ENCODE data around the gene SLC28A1.

Gene SLC28A1

DNA sequence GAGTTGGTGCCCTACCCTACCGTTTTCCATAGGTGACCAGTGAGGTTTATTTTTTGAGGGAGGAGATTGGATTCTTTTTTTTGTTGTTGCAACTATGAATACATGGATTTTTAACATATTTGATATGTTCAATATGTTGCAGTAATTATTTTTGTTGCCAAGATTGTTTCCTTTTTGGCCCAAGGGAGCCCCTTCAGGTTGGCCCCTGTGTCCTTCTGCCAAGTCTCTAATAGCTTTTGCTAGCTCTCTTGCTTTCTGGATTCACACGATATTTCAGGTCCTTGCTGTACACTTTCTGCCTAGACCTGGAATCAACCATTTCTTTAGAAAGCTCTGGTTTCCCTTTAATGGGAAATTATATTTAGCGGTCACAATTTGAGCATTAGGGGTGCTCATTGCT lies 22.7 kb upstream of the SLC28A1 start:
- no peak for TF ChIP-seq CTCF (IDR thresholded peaks at IDR 0.05; ENCODE audit: low read depth, low read length)
- H3K4me3 ChIP-seq (ENCODE audit: low read depth, low read length): no peak overlapping the region

- H3K4me3 ChIP-seq (ENCODE audit: low read depth, low read length): no peak overlapping the region
- TF ChIP-seq CTCF (IDR thresholded peaks at IDR 0.05; ENCODE audit: low read depth, low read length): peak; percentile 21; the same call in 1 of the 2 replicates
Observed at GRCh38 chr15:84862214-84862975, 22.1 kb upstream of the SLC28A1 start.

DNA sequence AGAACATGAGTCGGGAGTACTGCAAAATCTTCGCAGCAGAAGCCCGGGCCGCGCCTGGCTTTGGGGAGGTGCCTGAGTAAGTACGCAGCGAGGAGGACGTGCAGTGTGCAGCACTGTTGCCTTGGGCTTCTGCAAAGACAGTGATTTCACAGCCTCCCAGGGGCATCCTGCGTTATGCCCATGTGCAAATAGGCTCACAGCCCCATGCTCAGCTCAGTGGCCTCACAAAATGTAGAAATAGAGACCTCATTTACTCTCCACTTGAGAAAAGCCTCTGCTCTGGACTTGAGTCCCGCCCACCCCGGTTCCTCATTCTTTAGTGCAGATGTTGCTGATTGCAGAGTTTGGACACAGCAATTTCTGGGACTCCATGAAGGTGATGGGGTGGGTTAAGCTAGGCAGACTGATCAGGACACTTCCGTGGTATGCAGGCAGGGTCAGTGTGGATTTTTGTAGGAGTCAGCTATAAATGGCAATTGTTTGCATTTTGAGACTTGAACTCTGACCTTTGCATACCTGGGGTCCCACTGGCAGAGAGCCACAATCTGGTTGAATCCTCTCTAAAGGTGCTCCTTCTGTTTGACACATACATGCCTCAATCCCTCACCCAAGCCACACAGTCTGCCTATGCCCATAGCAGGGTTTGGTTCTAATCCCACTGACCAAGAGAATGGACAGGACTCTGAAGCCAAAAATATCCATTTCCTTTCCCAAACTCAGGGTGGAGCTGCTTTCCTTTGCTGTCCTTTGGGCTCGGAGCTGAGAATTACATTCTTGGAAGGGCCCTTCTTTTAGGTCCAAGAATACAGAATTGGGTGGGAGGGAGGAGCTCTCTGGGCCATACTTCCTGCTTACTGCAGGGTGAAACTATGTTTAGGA lies 20.7 kb upstream of the SLC28A1 start:
- no peak overlapping the region for H3K4me3 ChIP-seq (ENCODE audit: low read depth, low read length)
- TF ChIP-seq CTCF (IDR thresholded peaks at IDR 0.05; ENCODE audit: low read depth, low read length): no peak

GRCh38 chr15:84864444-84864795 lies 20.0 kb upstream of the SLC28A1 start:
- TF ChIP-seq CTCF (IDR thresholded peaks at IDR 0.05; ENCODE audit: low read depth, low read length): no peak
- H3K4me3 ChIP-seq (ENCODE audit: low read depth, low read length): no peak overlapping the region

DNA sequence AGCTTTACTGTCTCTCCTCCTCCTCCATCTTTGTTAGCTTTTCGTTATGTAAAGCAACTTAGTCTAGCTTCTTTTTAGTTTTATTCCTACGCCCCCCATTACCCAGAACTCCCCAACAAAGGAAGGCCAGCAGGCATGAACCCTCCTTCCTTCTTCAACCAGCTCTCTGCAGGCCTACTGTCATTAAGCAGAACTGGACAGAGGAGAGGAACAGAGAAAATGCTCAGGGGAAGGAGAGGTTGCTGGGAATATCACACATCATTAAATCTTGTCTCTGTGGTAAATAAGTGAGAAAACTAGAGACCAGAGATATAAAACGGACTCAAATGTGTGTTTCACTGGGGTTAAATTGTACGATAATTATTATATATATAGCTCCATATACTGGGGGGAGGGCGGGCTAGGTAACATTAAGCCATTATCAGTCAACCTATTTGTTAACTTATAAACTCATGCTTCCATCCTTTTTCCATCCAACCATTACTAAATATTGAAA lies 19.3 kb upstream of the SLC28A1 start:
- no peak for TF ChIP-seq CTCF (IDR thresholded peaks at IDR 0.05; ENCODE audit: low read depth, low read length)
- H3K4me3 ChIP-seq (ENCODE audit: low read depth, low read length): no peak overlapping the region

GRCh38 chr15:84868037-84868880 lies 16.2 kb upstream of the SLC28A1 start:
- TF ChIP-seq CTCF (IDR thresholded peaks at IDR 0.05; ENCODE audit: low read depth, low read length): no peak

More at GRCh38 chr15:84868037-84868880, 16.2 kb upstream of the SLC28A1 start:
- H3K4me3 ChIP-seq (ENCODE audit: low read depth, low read length): no peak overlapping the region
